NT2/D1 (cell line): ENCODE results near the gene USP15.

Experiments used
- DNase-seq: peaks from one replicate; pipeline ENCODE4 v3.0.0-alpha.2; 2011; ENCODE audit warnings: low read depth, low spot score
- H3K27me3 ChIP-seq: 2 replicates; pipeline ENCODE4 v1.6.0; 2011; ENCODE audit warnings: mild to moderate bottlenecking; ENCODE audit not compliant: insufficient read length, insufficient read depth
- H3K36me3 ChIP-seq: 2 replicates; pipeline ENCODE4 v1.6.1; 2011; ENCODE audit warnings: mild to moderate bottlenecking, low read length, mixed read lengths; ENCODE audit not compliant: insufficient read depth, insufficient read length
- H3K4me1 ChIP-seq: 2 replicates; pipeline ENCODE4 v1.5.1; 2011; ENCODE audit not compliant: insufficient read depth, insufficient read length
- H3K4me3 ChIP-seq: 2 replicates; pipeline ENCODE4 v1.5.1; 2011; ENCODE audit warnings: low read depth; ENCODE audit not compliant: insufficient read length
- H3K9ac ChIP-seq: 2 replicates; pipeline ENCODE4 v1.6.0; 2011; ENCODE audit warnings: low read depth; ENCODE audit not compliant: insufficient read length
- H3K9me3 ChIP-seq: 2 replicates; pipeline ENCODE4 v1.5.1; 2011; ENCODE audit warnings: mild to moderate bottlenecking, low read length; ENCODE audit not compliant: insufficient read depth
- SUZ12 ChIP-seq: IDR thresholded peaks from 2 replicates; pipeline ENCODE4 v1.6.1; 2011; ENCODE audit not compliant: insufficient read length, insufficient read depth; ENCODE audit errors: extremely low read depth
- YY1 ChIP-seq: IDR thresholded peaks from 2 replicates; pipeline ENCODE4 v1.6.1; 2011; ENCODE audit not compliant: insufficient read length, insufficient read depth
- ZNF274 ChIP-seq: IDR thresholded peaks from 2 replicates; pipeline ENCODE4 v1.6.1; 2011; ENCODE audit warnings: mild to moderate bottlenecking, low read depth, low read length

The USP15 gene

DNA sequence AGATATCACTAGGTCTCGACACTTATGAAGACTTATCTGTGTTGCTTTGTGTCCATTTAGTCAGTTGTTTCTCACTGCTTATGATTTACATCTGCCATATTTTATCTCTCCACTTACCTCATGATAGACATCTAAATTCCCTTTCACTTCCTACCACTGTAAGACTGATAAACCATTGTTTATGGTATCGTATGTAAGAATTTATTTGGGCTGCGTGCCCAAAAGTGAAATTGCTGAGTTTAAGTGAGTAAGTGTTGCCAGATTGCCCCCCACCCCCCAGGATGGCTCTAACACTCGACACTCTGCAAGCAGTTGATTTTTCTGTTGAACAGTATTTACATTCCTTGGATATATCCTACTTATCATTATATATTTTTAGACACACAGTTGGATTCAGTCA is 136.5 kb downstream of the USP15 start:
- Histone ChIP-seq H3K36me3 (peaks cover 56% of the 10 kb centered on the region), H3K9ac (no peak overlapping the region), H3K4me1 (no peaks in the 10 kb centered on the region), H3K4me3 (no peak overlapping the region), H3K27me3 (no peaks in the 10 kb centered on the region), H3K9me3 (no peaks in the 10 kb centered on the region)
- no peak for DNase-seq
- TF ChIP-seq YY1 (no peak), ZNF274 (no peak)

DNA sequence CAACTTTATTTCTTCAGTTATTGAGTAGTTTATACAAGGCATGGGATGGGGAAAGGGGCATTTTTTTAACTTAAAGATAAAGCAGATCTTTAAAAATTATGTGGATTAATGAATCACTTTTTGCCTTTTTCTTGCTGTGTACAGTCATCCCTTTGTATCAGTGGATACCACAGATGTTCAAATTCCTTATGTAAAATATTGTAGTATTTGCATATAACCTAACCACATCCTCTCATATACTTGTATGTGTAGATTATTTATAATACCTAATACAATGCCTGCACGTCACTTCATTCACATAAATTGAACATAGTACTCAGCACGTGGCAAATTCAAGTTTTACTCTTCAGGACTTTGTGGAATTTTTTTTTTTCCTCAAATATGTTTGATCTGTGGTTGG is 139.9 kb downstream of the USP15 start:
- no peaks in the 10 kb centered on the region for H3K9me3 ChIP-seq
- no peak overlapping the region for H3K4me3 ChIP-seq
- H3K27me3 ChIP-seq = no peaks in the 10 kb centered on the region
- no peak for DNase-seq
- H3K36me3 ChIP-seq = peaks cover 44% of the 10 kb centered on the region
- TF ChIP-seq ZNF274 (no peak), YY1 (no peak), SUZ12 (no peak)
- H3K4me1 ChIP-seq = no peaks in the 10 kb centered on the region
- no peak overlapping the region for H3K9ac ChIP-seq

DNA sequence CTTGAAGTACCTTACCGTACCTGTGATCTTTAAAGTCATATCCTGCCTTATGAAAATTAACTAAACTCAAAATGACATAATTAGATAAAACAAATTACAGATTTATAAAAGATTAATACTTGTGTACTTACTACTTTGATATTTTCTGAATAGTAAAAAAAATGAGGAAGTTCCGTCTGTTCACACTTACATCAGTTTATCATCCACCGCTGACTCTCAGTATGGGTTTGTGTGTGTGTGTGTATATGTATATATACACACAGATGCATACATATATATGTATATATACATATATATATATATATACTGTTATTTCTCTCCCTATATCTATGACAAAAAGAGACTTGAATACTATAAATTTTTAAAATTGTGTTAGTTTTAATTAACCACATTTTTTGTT is 141.4 kb downstream of the USP15 start:
- Histone ChIP-seq H3K9ac (no peak overlapping the region), H3K36me3 (peaks cover 39% of the 10 kb centered on the region), H3K9me3 (no peaks in the 10 kb centered on the region), H3K4me3 (no peak overlapping the region), H3K27me3 (no peaks in the 10 kb centered on the region), H3K4me1 (no peaks in the 10 kb centered on the region)
- TF ChIP-seq YY1 (no peak), SUZ12 (no peak), ZNF274 (no peak)
- DNase-seq = no peak

DNA sequence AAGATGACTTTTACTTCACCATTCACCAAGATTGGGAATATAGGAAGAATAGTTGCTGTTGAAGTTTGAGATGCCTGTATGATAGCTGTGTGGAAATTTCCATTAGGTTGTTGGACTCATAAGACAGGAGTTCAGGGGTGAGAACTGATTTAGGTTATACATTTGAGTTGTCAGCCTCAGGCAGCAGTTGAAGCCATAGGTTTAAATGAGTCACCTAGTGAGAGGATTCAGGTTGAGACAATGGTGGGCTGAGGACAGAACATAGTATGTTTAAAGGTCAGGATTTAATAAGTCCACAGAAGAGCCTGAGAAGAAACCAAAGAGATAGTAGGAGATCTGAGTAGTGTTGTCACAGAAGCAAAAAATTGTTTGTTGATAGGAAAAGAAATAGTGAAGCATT is 142.8 kb downstream of the USP15 start:
- Histone ChIP-seq H3K4me3 (no peak overlapping the region), H3K36me3 (peaks cover 34% of the 10 kb centered on the region)

DNA sequence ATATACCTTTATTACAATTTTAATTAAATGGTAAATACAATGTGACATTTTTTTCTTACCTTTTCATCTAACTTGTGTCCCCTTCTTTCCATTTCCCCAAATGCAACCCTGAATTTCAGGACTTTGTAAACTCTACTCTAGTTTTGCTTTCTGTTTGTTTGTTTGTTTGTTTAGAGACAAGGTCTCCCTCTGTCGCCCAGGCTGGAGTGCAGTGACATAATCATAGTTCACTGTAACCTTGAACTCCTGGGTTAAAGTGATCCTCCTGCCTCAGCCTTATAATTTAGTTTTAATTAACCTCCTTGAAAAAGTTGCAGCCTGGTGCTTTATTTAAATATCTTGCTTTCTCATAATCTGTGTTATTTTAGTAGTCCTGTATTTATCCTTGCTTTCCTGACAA is 147.4 kb downstream of the USP15 start:
- no peaks in the 10 kb centered on the region for H3K4me1 ChIP-seq
- H3K36me3 ChIP-seq = peaks cover 13% of the 10 kb centered on the region
- no peak overlapping the region for H3K9ac ChIP-seq
- no peak overlapping the region for H3K4me3 ChIP-seq
- no peaks in the 10 kb centered on the region for H3K9me3 ChIP-seq
- TF ChIP-seq SUZ12 (no peak), ZNF274 (no peak), YY1 (no peak)
- no peaks in the 10 kb centered on the region for H3K27me3 ChIP-seq
- DNase-seq = no peak

More for the DNA sequence above, 142.8 kb downstream of the USP15 start:
- no peaks in the 10 kb centered on the region for H3K9me3 ChIP-seq
- no peak for TF ChIP-seq ZNF274
- no peak for TF ChIP-seq YY1
- H3K27me3 ChIP-seq = no peaks in the 10 kb centered on the region
- H3K4me1 ChIP-seq = no peaks in the 10 kb centered on the region
- DNase-seq = no peak
- H3K9ac ChIP-seq = no peak overlapping the region

DNA sequence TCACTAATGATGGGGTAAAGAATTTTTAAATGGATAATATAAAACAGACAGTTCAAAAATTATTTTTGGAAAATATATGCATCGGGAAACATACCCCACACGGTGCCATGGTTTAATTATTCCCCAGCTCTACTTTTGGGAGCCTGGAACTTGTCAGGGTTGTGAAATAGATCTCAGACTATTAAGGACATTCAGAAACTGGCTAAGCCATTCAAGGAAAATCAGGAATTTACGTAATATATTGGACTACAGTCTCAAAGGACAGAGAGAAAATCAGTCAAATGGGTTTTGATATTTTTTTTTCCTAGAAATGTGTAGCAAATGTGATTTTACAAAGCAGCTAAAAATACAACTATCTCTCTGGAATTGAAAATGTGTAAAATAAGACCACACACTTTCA is 148.9 kb downstream of the USP15 start:
- no peaks in the 10 kb centered on the region for H3K4me1 ChIP-seq
- H3K4me3 ChIP-seq = no peak overlapping the region
- no peaks in the 10 kb centered on the region for H3K9me3 ChIP-seq
- no peaks in the 10 kb centered on the region for H3K27me3 ChIP-seq
- no peak for TF ChIP-seq ZNF274
- no peak for TF ChIP-seq SUZ12
- no peak for TF ChIP-seq YY1
- H3K9ac ChIP-seq = no peak overlapping the region
- H3K36me3 ChIP-seq = peaks cover 7% of the 10 kb centered on the region
- no peak for DNase-seq

DNA sequence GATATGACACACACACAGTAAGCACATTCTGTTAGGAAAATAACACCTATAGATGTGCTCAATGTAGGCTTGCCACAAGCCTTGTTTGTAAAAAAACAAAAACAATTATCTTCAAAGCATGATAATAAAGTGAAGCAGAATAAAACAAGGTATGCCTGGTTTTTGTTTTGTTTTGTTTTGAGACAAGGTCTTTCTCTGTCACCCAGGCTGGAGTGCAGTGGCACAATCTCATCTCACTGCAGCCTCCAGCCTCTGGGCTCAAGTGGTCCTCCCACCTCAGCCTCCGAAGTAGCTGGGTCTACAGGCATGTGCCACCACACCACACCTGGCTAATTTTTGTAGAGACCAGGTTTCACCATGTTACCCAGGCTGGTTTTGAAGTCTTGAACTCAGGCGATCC is 154.0 kb downstream of the USP15 start:
- H3K4me3 ChIP-seq = no peak overlapping the region
- TF ChIP-seq SUZ12 = no peak
- no peak for TF ChIP-seq ZNF274
- TF ChIP-seq YY1 = no peak
- no peaks in the 10 kb centered on the region for H3K4me1 ChIP-seq
- H3K9me3 ChIP-seq = no peaks in the 10 kb centered on the region
- DNase-seq = no peak
- H3K9ac ChIP-seq = no peak overlapping the region
- no peaks in the 10 kb centered on the region for H3K27me3 ChIP-seq
- H3K36me3 ChIP-seq = no peaks in the 10 kb centered on the region

DNA sequence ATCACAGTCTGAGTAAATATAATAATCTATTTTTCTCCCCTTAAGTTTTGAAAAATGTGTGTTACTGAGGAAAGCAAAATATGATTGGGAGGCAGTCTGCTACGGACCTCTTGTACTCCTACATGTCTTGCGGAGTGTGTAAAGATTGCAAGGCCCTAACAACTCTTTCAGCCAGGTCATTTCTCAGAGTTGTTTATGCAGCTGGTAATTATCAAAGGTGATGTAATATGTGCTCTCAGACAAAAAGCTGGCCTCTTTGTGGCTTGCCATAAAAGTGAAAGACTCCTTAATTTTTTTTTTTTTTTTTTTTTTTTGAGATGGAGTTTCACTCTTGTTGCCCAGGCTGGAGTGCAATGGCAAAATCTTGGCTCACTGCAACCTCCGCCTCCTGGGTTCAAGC is 165.9 kb downstream of the USP15 start:
- TF ChIP-seq SUZ12 (no peak), YY1 (no peak), ZNF274 (no peak)
- Histone ChIP-seq H3K9me3 (no peaks in the 10 kb centered on the region; the same call in none of the 2 replicates), H3K4me3 (no peak overlapping the region), H3K27me3 (no peaks in the 10 kb centered on the region), H3K4me1 (no peaks in the 10 kb centered on the region), H3K9ac (no peak overlapping the region), H3K36me3 (no peaks in the 10 kb centered on the region)
- no peak for DNase-seq
